Astrocyte (in vitro differentiated cells and primary cell): ENCODE data around the gene POGZ. TPM values are rescaled to one million over a fixed set of nuclear protein-coding genes. Genes with fewer than 3 reads are reported as not detected.

Experiments
- DNase-seq: peaks from one replicate; pipeline ENCODE4 v3.0.0-alpha.2; 2010; ENCODE audit warnings: low read depth
- FAIRE-seq: peaks from 2 replicates; lab custom pipeline; 2011; peaks lifted over from hg19 to GRCh38; lab: Jason Lieb, UNC
- H2AFZ ChIP-seq: 2 replicates; pipeline ENCODE4 v1.6.0; 2012; ENCODE audit warnings: low read depth, low read length, inconsistent platforms
- H3K27ac ChIP-seq: 2 replicates; pipeline ENCODE4 v1.5.1; 2011; ENCODE audit warnings: low read depth, low read length, inconsistent platforms
- H3K27me3 ChIP-seq: 2 replicates; pipeline ENCODE4 v1.6.0; 2011; ENCODE audit warnings: low read length, inconsistent platforms; ENCODE audit not compliant: insufficient read depth
- H3K36me3 ChIP-seq: 2 replicates; pipeline ENCODE4 v1.5.1; 2011; ENCODE audit warnings: low read length, inconsistent platforms; ENCODE audit not compliant: insufficient read depth
- H3K4me1 ChIP-seq: 2 replicates; pipeline ENCODE4 v1.5.1; 2011; ENCODE audit warnings: low read length, inconsistent platforms; ENCODE audit not compliant: insufficient read depth
- H3K4me2 ChIP-seq: 2 replicates; pipeline ENCODE4 v1.6.0; 2012; ENCODE audit warnings: low read length, inconsistent platforms
- H3K4me3 ChIP-seq: 2 replicates; pipeline ENCODE4 v1.5.1; 2011; ENCODE audit warnings: low read depth, mild to moderate bottlenecking, low read length, inconsistent platforms; ENCODE audit not compliant: insufficient read depth
- H3K79me2 ChIP-seq: 2 replicates; pipeline ENCODE4 v1.6.0; 2012; ENCODE audit warnings: mild to moderate bottlenecking, low read length, inconsistent platforms; ENCODE audit not compliant: insufficient read depth
- H3K9ac ChIP-seq: 2 replicates; pipeline ENCODE4 v1.6.0; 2012; ENCODE audit warnings: mild to moderate bottlenecking, low read length, inconsistent platforms
- H3K9me3 ChIP-seq: 2 replicates; pipeline ENCODE4 v1.5.1; 2012; ENCODE audit warnings: low read depth, mild to moderate bottlenecking, low read length, inconsistent platforms; ENCODE audit not compliant: insufficient read depth
- H4K20me1 ChIP-seq: 2 replicates; pipeline ENCODE4 v1.6.0; 2012; ENCODE audit warnings: low read length, inconsistent platforms; ENCODE audit not compliant: insufficient read depth
- H3K27ac Mint-ChIP-seq: one replicate; pipeline ENCODE4 v1.8.0; 2021; ENCODE audit warnings: mild to moderate bottlenecking, mixed read lengths; ENCODE audit not compliant: unreplicated experiment
- H3K27me3 Mint-ChIP-seq: one replicate; pipeline ENCODE4 v1.8.0; 2021; ENCODE audit warnings: low read depth, mixed read lengths; ENCODE audit not compliant: unreplicated experiment
- H3K36me3 Mint-ChIP-seq: one replicate; pipeline ENCODE4 v1.8.0; 2021; ENCODE audit warnings: low read depth, mixed read lengths; ENCODE audit not compliant: unreplicated experiment
- H3K4me1 Mint-ChIP-seq: one replicate; pipeline ENCODE4 v1.8.0; 2021; ENCODE audit warnings: low read depth, mixed read lengths; ENCODE audit not compliant: unreplicated experiment
- H3K4me3 Mint-ChIP-seq: one replicate; pipeline ENCODE4 v1.8.0; 2021; ENCODE audit warnings: mild to moderate bottlenecking, moderate library complexity, mixed read lengths; ENCODE audit not compliant: unreplicated experiment
- H3K9me3 Mint-ChIP-seq: one replicate; pipeline ENCODE4 v1.8.0; 2021; ENCODE audit warnings: mild to moderate bottlenecking, mixed read lengths; ENCODE audit not compliant: unreplicated experiment
- CTCF ChIP-seq: IDR thresholded peaks from 2 replicates; pipeline ENCODE4 v1.5.1; 2011; ENCODE audit warnings: low read depth, mild to moderate bottlenecking, inconsistent platforms, low read length, moderate library complexity; ENCODE audit not compliant: insufficient read depth
- EZH2 ChIP-seq: IDR thresholded peaks from 2 replicates; pipeline ENCODE4 v1.6.1; 2012; ENCODE audit warnings: mild to moderate bottlenecking, low read length, inconsistent platforms; ENCODE audit not compliant: insufficient read depth
- total RNA-seq: library from RNA; stranded (reverse); gene quantifications from 2 replicates; pipeline ENCODE4 v1.2.1, GENCODE V29; 2021

The POGZ gene
- total RNA-seq, 1 donor from 2014 or later = 63.9 TPM

DNA sequence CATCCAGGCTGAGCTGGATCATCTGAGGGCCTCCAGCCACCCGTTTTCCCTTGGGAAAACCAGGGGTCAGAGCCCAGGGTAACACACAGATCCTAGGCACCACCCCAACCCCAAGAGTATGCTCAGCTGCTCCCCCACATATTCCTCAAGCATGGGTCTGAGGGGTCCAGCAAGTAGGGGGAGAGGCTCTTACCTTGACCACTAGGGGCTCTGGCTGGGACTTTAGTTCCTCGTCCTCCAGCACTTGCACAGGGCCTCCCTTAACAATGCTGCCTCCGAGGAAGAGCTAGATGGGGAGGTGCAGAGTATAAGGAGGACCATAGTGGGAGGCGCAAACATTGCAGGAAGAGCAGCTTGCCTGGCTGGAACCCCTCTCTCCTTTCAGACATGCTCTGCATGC is 94.3 kb downstream of the POGZ start:
- TF ChIP-seq EZH2 (no peak), CTCF (no peak)
- no peak overlapping the region for H3K27ac Mint-ChIP-seq
- H3K9me3 Mint-ChIP-seq = peaks cover 38% of the 10 kb centered on the region
- no peaks in the 10 kb centered on the region for H4K20me1 ChIP-seq
- no peak overlapping the region for H3K4me3 ChIP-seq
- H3K4me3 Mint-ChIP-seq = no peak overlapping the region
- peaks cover 5% of the 10 kb centered on the region for H3K9me3 ChIP-seq
- H3K9ac ChIP-seq = no peak overlapping the region
- no peak overlapping the region for H3K27ac ChIP-seq
- H3K36me3 ChIP-seq = no peaks in the 10 kb centered on the region
- H2AFZ ChIP-seq = no peak overlapping the region
- H3K4me1 Mint-ChIP-seq = no peaks in the 10 kb centered on the region
- H3K4me1 ChIP-seq = no peaks in the 10 kb centered on the region
- H3K36me3 Mint-ChIP-seq = peaks cover 21% of the 10 kb centered on the region
- peaks cover 6% of the 10 kb centered on the region for H3K27me3 Mint-ChIP-seq
- H3K27me3 ChIP-seq = no peaks in the 10 kb centered on the region
- H3K79me2 ChIP-seq = no peaks in the 10 kb centered on the region
- no peak for FAIRE-seq
- no peak overlapping the region for H3K4me2 ChIP-seq
- DNase-seq = no peak

DNA sequence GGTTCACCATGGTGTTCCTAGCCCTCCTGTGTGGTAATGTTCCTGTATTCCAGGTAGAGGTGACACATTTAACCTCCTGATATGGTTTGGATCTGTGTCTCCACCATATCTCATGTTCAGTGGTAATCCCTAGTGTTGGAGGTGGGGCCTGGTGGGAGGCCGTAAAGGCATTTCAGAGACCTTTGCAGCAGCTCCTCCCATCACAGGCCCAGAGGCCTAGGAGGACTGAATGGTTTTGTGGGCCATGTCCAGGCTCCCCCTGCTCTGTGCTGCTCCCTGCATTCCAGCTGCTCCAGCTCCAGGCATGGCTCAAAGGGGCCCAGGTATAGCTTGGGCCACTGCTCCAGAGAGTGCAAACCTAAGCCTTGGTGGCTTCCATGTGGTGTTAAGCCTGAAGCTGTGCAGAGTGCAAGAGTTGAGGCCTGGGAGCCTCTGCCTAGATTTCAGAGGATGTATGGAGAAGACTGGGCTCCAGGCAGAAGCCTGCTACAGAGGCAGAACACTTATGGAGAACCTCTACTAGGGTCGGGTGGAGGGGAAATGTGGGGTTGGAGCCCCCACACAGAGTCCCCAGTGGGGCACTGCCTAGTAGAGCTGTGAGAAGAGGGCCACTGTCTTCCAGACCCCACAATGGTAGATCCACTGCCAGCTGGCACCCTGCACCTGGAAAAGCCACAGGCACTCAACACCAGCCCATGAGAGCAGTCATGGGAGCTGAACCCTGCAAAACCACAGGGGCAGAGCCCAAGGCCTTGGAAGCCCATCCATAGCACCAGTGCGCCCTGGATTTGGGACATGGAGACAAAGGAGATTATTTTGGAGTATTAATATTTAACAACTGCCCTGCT is 96.8 kb downstream of the POGZ start:
- H3K9me3 Mint-ChIP-seq = peaks cover 38% of the 10 kb centered on the region
- peaks cover 21% of the 10 kb centered on the region for H3K36me3 Mint-ChIP-seq
- DNase-seq = no peak
- Histone ChIP-seq H3K79me2 (no peaks in the 10 kb centered on the region), H3K36me3 (no peaks in the 10 kb centered on the region), H4K20me1 (no peaks in the 10 kb centered on the region), H3K27ac (no peak overlapping the region), H3K9ac (no peak overlapping the region), H2AFZ (no peak overlapping the region), H3K27me3 (no peaks in the 10 kb centered on the region), H3K4me2 (no peak overlapping the region), H3K9me3 (peaks cover 5% of the 10 kb centered on the region), H3K4me3 (no peak overlapping the region), H3K4me1 (no peaks in the 10 kb centered on the region)
- no peaks in the 10 kb centered on the region for H3K4me1 Mint-ChIP-seq
- no peak overlapping the region for H3K27ac Mint-ChIP-seq
- no peak for FAIRE-seq
- peaks cover 6% of the 10 kb centered on the region for H3K27me3 Mint-ChIP-seq
- TF ChIP-seq CTCF (no peak), EZH2 (no peak)
- H3K4me3 Mint-ChIP-seq = no peak overlapping the region

DNA sequence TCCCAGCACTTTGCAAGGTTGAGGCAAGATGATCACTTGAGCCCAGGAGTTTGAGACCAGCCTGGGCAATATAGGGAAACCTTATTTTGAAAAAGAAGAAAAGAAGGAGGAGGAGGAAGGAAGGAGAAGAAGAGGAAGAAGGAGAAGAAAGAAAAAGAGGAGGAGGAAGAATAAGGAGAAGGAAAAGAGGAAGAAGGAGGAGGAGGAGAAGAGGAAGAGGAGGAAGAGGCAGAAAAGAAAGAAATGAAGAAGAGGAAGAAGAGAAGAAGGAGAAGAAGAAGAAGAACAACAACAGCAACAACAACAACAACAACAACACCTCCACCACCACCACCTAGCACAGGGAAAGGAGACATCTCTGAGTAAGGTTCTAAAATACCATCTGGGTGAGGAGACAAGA is 97.4 kb downstream of the POGZ start:
- no peak overlapping the region for H3K4me3 Mint-ChIP-seq
- FAIRE-seq = no peak

More for the DNA sequence above, 97.4 kb downstream of the POGZ start:
- Histone ChIP-seq H3K9ac (no peak overlapping the region), H3K9me3 (peaks cover 5% of the 10 kb centered on the region), H3K79me2 (no peaks in the 10 kb centered on the region), H3K36me3 (no peaks in the 10 kb centered on the region), H3K27me3 (no peaks in the 10 kb centered on the region), H2AFZ (no peak overlapping the region), H3K27ac (no peak overlapping the region), H3K4me3 (no peak overlapping the region), H3K4me1 (no peaks in the 10 kb centered on the region), H3K4me2 (no peak overlapping the region), H4K20me1 (no peaks in the 10 kb centered on the region)
- Mint-ChIP-seq H3K27me3 (peaks cover 6% of the 10 kb centered on the region), H3K27ac (no peak overlapping the region), H3K4me1 (no peaks in the 10 kb centered on the region), H3K36me3 (peaks cover 21% of the 10 kb centered on the region), H3K9me3 (peaks cover 38% of the 10 kb centered on the region)
- no peak for TF ChIP-seq EZH2
- no peak for TF ChIP-seq CTCF
- no peak for DNase-seq
